ENCODE results near the gene TUBB3.
"Not testable (repeated sequence)": the region's sequence is repeated elsewhere in the genome, so short reads cannot be mapped to it uniquely, and the experiment has no call there.

Gene TUBB3

DNA sequence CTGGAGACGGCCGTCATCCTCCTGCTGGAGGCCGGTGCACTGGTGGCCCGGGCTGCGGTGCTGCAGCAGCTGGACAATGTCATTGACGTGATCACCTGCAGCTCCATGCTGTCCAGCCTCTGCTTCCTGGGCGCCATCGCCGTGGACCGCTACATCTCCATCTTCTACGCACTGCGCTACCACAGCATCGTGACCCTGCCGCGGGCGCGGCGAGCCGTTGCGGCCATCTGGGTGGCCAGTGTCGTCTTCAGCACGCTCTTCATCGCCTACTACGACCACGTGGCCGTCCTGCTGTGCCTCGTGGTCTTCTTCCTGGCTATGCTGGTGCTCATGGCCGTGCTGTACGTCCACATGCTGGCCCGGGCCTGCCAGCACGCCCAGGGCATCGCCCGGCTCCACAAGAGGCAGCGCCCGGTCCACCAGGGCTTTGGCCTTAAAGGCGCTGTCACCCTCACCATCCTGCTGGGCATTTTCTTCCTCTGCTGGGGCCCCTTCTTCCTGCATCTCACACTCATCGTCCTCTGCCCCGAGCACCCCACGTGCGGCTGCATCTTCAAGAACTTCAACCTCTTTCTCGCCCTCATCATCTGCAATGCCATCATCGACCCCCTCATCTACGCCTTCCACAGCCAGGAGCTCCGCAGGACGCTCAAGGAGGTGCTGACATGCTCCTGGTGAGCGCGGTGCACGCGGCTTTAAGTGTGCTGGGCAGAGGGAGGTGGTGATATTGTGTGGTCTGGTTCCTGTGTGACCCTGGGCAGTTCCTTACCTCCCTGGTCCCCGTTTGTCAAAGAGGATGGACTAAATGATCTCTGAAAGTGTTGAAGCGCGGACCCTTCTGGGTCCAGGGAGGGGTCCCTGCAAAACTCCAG, 3.4 kb upstream of the TUBB3 start:
- DNase-seq, result no peak

DNA sequence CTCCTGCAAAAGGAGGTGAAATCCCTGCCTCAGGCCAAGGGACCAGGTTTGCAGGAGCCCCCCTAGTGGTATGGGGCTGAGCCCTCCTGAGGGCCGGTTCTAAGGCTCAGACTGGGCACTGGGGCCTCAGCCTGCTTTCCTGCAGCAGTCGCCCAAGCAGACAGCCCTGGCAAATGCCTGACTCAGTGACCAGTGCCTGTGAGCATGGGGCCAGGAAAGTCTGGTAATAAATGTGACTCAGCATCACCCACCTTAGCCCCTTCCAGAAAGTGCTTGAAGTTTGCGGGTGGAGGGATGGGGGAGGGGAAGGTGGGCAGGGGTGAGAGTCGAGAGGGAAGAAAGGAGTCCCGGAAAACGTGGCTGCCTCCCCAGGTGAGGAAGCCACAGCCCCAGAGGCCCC, 2.4 kb upstream of the TUBB3 start:
- DNase-seq, result no peak

DNA sequence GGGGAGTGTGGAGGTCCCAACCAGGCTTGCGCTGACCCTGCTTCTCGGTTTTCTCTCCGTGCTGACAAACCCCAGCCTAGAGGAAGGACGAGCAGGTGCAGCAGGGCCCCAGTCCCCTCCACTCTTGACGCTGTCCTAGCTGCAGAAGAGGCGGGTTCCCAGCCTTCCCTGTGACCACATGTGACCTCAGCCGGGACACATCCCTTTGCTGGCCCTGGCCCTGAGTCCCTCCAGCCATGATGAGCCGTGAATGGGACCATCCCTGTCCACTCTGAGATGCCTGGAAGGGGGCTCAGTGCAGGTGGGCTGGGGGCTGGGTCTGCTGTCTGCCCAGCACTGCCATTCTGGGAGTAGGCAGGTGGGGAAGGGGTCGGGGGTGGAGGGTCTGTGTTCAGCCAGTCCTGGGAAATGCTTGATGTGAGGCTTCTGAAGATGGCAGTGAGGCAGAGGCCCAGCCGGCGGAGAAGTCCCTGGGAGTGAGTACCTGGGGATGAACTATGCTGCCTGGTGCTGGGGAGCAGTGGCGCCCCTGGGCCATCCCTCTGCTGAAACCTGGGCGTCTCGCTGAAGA, 1.9 kb upstream of the TUBB3 start:
- no peak for DNase-seq

DNA sequence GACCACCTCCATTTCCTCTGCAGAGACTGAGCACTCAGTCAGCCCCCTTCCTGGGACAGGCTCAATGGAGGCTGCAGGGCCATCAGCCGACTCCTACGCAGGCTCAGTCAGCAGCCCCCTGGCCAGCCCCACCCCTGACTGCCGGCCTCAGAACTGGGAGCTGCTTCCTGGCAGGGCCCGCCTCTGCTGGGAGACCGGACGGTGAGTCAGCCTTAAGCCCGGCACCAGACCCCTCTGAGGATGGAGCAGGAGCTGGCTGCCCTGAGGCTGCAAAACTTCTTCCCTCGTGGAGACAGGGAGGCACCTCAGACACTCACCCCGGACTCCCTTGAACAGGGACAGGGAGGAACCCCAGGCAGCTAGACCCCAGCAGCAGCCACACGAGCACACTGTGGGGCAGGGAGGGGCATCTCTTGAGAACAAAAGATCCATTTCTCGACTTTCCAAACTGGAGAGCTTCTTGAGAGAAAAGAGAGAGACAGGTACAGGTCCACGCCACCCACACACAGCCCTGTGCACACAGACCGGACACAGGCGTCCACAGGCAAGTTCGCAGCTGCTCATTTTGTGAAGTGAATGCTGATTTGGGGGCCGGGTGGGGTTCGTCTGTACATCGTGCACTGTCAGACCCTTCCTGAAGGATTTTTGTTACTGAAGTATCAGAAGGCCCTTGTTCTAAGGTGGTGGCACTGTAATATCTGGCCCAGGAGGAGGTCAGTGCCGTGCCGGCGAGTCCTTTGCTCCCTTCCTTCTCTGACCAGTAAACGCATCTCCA, 1.3 kb upstream of the TUBB3 start:
- DNase-seq, result no peak

DNA sequence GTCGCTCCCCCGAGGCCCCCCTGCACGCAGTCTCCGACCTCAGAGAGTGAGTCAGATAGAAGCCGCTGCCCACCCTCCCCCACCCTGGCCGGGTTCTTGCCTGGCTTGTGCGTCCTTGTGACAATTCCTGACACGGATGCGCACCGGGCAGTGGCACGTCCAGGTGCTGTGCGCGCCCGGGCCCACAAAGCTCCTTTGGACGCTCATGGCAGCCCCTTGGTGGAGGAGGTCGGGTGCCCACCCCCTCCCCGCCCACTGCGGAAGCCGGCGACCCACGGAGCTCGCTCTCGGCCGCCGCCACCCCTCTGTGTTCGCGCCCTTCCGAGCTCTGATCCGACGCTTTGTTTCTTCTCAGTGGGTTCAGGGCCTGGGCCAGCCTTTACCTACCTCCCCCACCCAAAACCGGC, 662 bp upstream of the TUBB3 start:
- no peak for DNase-seq

DNA sequence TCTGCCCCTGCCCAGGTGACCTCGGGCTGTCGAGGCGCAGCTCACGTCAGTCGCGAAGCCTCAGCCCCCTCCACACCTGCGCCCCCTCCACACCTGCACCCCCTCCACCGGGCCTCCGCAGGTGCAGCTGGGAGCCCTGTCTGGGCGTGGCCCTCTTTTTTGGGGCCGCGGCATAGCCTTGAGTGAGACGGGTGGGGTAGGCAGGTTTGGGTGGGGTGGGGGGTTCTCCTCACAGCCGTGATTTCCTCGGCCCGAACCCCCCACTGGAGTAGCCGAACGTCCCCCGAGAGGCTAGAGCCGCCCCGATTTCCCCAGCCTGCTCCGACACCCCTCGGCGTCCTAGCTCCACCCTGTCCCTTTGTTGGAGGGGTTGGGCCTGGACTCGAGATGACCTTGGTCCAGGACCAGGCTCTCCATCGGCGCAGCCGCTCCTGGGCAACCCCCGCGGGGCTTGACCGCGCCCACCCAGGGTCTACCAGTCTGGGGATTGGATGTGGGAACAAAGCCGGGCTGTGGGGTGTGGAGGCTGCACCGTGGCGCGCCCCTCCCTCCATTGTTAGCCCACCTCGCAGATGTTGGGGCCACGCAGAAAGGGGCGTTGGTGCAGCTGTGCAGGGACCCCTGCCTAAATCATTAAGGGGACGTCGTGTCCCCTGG, 626 bp downstream of the TUBB3 start:
- DNase-seq, result no peak

DNA sequence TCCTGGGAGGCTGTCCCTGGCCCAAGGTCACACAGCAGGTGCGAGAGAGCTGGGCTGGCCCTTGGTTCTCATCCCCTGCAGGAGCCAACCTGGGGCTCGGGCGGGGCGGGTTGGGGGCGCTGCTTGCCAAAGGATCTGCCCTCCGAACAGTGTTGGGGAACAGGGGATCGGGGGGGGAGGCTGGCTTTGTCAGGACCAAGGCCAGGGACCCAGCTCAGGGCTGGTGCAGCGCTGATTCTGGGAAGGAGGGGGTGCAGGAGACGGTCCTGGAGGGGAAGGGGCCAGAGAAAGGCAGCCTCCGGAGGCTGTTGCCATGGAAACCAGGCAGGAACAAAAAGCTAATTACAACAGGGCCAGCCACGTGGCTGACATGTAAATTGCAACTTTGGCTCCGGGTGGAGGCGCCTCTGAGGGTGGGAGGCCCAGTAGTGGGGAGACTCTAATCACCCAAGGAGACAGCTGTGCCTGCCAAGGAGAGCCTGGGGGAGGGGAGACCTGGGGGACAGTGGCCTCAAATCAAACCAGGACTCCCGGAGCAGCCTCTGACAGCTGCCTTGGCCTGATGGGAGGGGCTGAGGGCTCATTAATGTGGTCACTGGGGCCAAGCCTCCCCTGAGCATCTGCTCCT, 1.3 kb downstream of the TUBB3 start:
- peak; percentile 30 to 47 for DNase-seq

DNA sequence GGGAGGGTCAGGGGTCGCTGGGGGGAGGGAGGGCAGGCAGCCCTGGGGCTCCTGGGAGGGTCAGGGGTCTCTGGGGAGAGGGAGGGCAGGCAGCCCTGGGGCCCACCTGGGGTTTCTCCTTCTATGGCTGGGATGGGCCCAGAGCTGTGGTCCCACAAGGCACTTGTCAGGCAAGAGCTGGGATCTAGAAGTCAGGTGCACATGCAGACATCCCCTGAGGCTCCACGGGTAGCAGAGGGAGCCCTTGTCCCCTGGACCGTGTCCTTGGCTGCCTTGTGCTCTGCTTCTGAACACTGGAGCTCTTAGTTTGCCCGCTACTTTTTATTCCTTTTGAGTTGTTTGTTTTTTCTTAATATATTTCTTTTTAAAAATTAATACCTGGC, 1.8 kb downstream of the TUBB3 start:
- no peak for DNase-seq

DNA sequence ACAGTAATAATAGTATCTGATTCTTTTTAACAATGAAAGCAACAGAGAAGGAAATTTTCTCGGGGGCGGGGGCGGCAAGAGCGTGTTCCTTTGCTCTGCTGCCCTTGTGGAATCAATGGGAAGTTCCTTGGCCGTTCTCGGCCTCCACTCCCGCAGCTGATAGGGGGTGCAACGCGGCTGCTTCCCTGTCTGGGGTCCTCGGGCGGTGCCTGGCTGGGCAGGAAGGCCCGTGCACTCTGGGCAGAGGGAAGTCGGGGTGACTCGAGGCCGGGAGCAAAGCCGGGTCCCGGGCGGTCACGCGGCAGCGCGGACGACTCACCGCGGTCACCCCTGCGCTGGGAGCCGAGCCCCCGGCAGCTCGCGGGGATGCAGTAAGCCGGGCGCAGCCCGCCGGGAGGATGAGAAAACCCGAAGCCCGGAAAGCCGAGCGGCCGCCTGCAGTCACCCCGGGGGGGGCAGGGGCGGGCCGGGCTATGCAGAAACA, 2.5 kb downstream of the TUBB3 start:
- no peak for DNase-seq

DNA sequence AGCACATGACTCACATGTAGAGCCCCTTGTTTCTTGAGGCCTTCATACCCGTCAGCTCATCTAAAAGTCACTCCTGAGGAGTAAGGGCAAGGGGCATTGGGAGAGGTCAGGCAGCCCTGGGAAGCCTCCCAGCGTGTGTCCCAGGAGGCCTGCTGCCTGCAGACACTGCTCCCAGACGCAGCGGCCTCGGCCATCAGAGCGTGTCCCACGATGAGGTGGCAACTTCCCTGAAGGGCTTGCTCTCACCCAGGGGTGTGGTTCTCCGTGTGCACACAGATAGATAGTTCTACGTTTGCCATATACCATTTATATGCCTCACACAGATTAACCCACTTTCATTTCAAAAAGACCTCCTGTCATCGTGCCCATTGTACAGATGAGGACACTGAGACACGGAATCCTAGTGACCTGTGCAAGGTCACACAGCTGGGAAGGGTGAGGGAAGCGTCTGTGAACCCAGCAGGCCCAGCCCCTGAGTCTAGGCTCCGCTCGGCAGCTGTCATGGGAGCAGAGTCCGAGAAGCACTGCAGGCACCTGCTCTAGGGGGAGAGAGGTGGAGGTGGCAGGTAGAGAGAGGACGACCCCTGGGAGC, 8.3 kb downstream of the TUBB3 start:
- DNase-seq, result no peak

DNA sequence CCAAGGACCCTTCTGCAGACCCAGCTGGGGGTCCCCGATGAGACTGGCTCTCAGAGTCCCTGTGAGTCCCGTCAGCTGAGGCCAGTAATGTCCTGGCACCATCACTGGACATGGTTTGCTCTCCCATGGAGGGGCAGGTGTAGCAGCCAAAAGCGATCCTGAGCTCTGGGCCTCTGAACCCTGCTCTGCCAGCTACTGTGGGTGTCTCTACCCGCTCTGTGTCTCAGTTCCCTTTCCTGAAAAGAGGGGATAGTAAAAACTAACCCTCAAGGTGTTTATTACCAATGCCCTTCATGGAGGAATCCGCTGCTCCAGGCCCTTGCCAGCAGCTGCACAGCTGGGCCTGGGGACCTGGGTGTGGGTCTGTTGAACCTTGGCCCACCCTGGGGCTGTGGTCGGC, 8.8 kb downstream of the TUBB3 start:
- DNase-seq, result no peak

DNA sequence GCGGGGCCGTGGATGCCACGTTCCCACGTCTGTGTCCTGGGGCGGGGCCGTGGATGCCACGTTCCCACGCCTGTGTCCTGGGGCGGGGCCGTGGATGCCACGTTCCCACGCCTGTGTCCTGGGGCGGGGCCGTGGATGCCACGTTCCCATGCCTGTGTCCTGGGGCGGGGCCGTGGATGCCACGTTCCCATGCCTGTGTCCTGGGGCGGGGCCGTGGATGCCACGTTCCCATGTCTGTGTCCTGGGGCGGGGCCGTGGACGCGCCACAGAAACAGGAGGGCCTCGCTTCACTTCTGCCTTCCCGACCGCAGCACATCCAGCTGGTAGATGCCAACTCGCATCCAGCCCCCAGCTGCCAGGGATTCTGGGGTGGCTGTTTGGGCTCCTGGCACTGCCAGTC, 10.9 kb downstream of the TUBB3 start:
- not testable (repeated sequence) for DNase-seq

DNA sequence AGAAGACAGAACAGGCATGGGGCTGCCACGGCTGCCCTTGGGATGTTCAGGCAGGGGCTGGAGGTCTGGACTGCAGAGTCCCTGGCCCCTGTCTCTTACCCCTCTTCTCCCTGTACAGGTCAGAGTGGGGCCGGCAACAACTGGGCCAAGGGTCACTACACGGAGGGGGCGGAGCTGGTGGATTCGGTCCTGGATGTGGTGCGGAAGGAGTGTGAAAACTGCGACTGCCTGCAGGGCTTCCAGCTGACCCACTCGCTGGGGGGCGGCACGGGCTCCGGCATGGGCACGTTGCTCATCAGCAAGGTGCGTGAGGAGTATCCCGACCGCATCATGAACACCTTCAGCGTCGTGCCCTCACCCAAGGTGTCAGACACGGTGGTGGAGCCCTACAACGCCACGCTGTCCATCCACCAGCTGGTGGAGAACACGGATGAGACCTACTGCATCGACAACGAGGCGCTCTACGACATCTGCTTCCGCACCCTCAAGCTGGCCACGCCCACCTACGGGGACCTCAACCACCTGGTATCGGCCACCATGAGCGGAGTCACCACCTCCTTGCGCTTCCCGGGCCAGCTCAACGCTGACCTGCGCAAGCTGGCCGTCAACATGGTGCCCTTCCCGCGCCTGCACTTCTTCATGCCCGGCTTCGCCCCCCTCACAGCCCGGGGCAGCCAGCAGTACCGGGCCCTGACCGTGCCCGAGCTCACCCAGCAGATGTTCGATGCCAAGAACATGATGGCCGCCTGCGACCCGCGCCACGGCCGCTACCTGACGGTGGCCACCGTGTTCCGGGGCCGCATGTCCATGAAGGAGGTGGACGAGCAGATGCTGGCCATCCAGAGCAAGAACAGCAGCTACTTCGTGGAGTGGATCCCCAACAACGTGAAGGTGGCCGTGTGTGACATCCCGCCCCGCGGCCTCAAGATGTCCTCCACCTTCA, 11.7 kb downstream of the TUBB3 start:
- no peak for DNase-seq

DNA sequence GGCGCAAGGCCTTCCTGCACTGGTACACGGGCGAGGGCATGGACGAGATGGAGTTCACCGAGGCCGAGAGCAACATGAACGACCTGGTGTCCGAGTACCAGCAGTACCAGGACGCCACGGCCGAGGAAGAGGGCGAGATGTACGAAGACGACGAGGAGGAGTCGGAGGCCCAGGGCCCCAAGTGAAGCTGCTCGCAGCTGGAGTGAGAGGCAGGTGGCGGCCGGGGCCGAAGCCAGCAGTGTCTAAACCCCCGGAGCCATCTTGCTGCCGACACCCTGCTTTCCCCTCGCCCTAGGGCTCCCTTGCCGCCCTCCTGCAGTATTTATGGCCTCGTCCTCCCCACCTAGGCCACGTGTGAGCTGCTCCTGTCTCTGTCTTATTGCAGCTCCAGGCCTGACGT, 12.5 kb downstream of the TUBB3 start:
- not testable (repeated sequence) for DNase-seq

DNA sequence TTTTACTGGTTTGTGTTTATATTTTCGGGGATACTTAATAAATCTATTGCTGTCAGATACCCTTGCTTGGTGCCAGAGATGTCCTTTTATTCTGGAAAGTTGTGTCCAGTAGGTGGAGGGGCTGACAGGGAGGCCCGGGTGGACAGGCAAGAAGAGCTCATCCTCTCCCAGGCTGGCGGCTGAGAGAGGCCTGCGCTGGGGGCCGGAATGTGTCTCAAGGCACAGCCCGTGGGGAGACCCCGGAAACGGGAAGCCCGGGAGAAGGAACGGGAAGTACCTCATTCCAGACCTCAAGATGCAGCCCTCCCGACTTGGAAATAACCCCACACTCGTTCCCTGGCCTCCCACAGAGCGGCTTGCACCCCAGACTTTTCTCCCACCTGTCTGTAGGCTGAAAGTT, 12.9 kb downstream of the TUBB3 start:
- no peak for DNase-seq

DNA sequence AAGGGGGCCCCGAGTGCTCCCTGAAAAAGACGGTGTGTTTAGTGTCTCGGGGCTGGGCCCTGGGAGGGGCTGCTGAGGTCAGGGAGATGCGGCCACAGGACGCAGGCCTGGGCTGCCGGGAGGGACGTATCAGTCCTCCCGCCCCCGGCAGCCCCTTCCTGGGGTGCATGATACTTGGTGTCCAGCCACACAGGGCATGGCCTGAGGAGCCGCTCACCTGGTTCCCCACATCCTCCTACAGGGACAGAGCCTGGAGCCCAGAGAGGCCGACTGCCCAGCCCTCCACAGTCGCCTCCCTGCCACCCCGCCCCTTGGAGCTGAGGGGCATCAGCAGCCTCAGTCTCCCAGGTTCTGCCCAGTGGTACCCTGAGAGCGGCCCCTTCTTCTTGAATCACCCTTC, 13.4 kb downstream of the TUBB3 start:
- DNase-seq, result no peak

DNA sequence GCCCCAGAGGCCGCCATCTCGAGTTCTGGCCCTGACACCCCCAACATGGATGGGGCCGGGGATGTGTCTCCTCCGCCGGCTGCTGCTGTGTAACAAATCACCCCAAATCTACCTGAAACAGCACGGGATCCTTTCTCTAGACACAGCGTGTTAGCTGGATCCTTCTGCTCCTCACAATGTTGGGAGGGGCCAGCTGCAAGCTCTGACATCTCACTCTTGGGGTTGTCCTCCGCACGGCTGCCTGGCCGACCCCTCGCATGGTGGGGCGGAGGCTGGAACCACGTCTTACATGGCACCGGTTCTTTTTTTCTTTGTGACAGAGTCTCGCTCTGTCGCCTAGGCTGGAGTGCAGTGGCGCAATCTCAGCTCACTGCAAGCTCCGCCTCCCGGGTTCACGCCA, 13.8 kb downstream of the TUBB3 start:
- no peak for DNase-seq

DNA sequence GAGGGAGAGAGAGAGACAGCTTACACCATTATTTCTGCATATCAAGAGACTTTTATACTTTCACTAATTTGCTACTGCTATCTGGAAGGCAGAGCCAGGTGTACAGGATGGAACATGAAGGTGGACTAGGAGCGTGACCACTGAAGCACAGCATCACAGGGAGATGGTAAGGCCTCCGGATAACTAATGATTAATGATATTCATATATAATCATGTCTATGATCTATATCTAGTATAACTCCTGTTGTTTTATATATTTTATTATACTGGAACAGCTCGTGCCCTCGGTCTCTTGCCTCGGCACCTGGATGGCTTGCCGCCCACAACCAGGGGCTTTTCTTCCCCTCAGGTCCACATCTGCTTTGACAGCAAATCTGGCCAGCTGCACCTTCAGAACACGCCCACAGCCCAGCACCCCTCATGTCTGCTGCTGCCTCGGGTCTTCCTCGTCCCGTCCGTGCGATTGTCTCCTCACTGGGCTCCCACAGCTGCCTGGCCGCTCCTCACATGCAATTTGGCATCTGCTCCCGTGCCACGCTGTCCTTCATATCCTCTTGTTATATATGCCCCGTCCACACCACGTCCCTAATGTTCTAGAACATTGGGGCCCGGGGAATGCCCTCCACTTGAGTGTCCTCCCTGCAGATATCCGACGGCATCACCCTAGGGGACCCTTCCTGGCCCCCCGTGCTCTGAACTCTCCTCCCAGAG, 15.2 kb downstream of the TUBB3 start:
- no peak for DNase-seq

DNA sequence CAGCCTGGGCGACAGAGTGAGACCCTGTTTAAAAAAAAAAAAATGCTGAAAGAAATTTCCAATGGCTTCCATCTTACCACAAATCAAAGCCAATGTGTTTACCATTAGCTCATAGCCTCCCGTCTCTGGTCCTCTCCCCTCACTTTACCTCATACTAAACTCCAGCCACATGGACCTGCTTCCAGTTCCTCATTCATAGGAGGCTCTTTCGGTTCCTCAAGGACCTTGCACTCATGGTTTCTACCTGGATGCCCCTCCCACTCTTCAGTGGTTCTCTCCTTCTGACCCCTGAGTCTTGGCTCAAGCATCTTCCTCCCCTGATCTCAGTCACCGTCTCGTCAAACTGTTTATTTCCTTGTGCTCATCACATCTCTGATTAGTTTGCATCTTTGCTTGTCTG, 21.6 kb downstream of the TUBB3 start:
- no peak for DNase-seq

DNA sequence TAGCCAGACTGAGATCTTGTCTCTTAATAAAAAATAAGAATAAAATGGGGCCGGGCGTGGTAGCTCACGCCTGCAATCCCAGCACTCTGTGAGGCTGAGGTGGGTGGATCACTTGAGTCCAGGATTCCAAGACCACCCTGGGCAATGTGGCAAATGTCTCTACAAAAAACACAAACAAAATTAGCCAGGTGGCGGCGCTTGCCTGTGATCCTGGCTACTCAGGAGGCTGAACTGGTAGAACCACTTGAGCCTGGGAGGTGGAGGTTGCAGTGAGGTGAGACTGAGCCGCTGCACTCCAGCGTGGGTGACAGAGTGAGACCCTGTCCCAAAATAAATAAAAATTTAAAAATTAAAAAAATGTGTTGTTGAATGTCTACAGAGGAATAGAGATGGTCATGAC, 22.5 kb downstream of the TUBB3 start:
- DNase-seq, result no peak

DNA sequence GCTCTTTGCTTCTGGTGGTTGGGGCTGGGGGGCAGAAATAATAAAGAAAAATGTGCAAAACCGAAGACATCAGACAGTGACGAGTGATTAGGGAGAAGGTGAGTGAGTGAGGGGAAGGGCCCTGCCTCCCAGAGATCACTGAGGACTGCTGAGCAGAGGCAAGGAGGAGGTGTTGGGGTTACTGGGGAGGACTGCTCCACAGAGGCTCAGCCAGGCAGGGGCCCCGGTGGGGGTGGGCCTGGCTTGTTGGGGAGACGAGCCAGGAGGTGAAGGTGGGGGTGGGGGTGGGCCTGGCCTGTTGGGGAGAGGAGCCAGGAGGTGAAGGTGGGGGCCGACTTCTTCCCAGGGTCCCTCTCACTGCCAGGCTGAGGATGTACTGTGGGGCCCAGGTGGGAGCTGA, 23.4 kb downstream of the TUBB3 start:
- DNase-seq, result no peak

All from CD4-positive, alpha-beta T cell treated with Interleukin-4 for 1 hour (primary cell).